Mesenchymal stem cell (in vitro differentiated cells and primary cell): ENCODE measurements around the gene RIMBP2.

Experiments
- DNase-seq: peaks from one replicate; pipeline ENCODE4 v3.0.0-alpha.2; 2013
- H2AFZ ChIP-seq: one replicate; pipeline ENCODE4 v1.6.1; 2013; ENCODE audit warnings: low read depth, mild to moderate bottlenecking, control low read depth, inconsistent platforms, low read length, moderate library complexity
- H2AK5ac ChIP-seq: 2 replicates; pipeline ENCODE4 v1.6.1; 2013; ENCODE audit warnings: low read length, moderate library complexity, mild to moderate bottlenecking, inconsistent platforms; ENCODE audit not compliant: severe bottlenecking
- H2BK120ac ChIP-seq: one replicate; pipeline ENCODE4 v1.6.1; 2013; ENCODE audit warnings: low read depth, mild to moderate bottlenecking, inconsistent platforms, low read length, moderate library complexity
- H2BK12ac ChIP-seq, 2 experiments: one replicate each; pipeline ENCODE4 v1.6.1; 2013; ENCODE audit warnings: inconsistent platforms in 2 of 2, low read length in 2 of 2, mild to moderate bottlenecking in 2 of 2, moderate library complexity in 2 of 2, control low read depth in 1 of 2
- H2BK15ac ChIP-seq: one replicate; pipeline ENCODE4 v1.6.1; 2013; ENCODE audit warnings: mild to moderate bottlenecking, low read depth, inconsistent platforms; ENCODE audit not compliant: poor library complexity, severe bottlenecking
- H2BK5ac ChIP-seq: 2 replicates; pipeline ENCODE4 v1.6.1; 2013; ENCODE audit warnings: low read depth, mild to moderate bottlenecking, low read length, control low read depth, inconsistent platforms; ENCODE audit not compliant: poor library complexity, severe bottlenecking
- H3K14ac ChIP-seq, 2 experiments: one replicate each; pipeline ENCODE4 v1.6.1; 2013; ENCODE audit warnings: inconsistent platforms in 2 of 2, low read length in 2 of 2, control low read depth in 1 of 2, mild to moderate bottlenecking in 1 of 2, moderate library complexity in 1 of 2
- H3K18ac ChIP-seq, 2 experiments: one replicate each; pipeline ENCODE4 v1.6.1; 2013; ENCODE audit warnings: inconsistent platforms in 2 of 2, low read length in 2 of 2, control low read depth in 1 of 2, low read depth in 1 of 2, mild to moderate bottlenecking in 1 of 2
- H3K23ac ChIP-seq, 2 experiments: one replicate each; pipeline ENCODE4 v1.6.1; 2013; ENCODE audit warnings: inconsistent platforms in 2 of 2, low read length in 2 of 2, mild to moderate bottlenecking in 2 of 2, moderate library complexity in 2 of 2, control low read depth in 1 of 2
- H3K27ac ChIP-seq: 2 replicates; pipeline ENCODE4 v1.5.1; 2013; ENCODE audit warnings: mild to moderate bottlenecking, moderate library complexity, low read length, control low read depth, inconsistent platforms; ENCODE audit not compliant: poor library complexity, severe bottlenecking
- H3K27me3 ChIP-seq, 2 experiments: 2 replicates each; pipeline versions ENCODE4 v1.6.1 to v1.7.0; 2013; ENCODE audit warnings: low read length in 2 of 2, mild to moderate bottlenecking in 2 of 2, moderate library complexity in 2 of 2, control low read depth in 1 of 2, inconsistent platforms in 1 of 2; ENCODE audit not compliant: control insufficient read depth in 1 of 2, insufficient read depth in 1 of 2
- H3K36me3 ChIP-seq, 2 experiments: 2 replicates each; pipeline versions ENCODE4 v1.6.1 to v1.7.0; 2013; ENCODE audit warnings: low read length in 2 of 2, control low read depth in 1 of 2, inconsistent platforms in 1 of 2, low read depth in 1 of 2, mild to moderate bottlenecking in 1 of 2; ENCODE audit not compliant: insufficient read depth in 2 of 2, control insufficient read depth in 1 of 2
- H3K4ac ChIP-seq, 2 experiments: one replicate each; pipeline ENCODE4 v1.6.1; 2013; ENCODE audit warnings: inconsistent platforms in 2 of 2, low read length in 2 of 2, mild to moderate bottlenecking in 2 of 2, moderate library complexity in 2 of 2, control low read depth in 1 of 2, low read depth in 1 of 2
- H3K4me1 ChIP-seq: 2 replicates; pipeline ENCODE4 v1.6.1; 2013; ENCODE audit warnings: low read depth, low read length, control low read depth; ENCODE audit not compliant: control insufficient read depth, insufficient read depth
- H3K4me2 ChIP-seq: 2 replicates; pipeline ENCODE4 v1.6.1; 2013; ENCODE audit warnings: low read length, mild to moderate bottlenecking, inconsistent platforms; ENCODE audit not compliant: poor library complexity, severe bottlenecking
- H3K4me3 ChIP-seq, 2 experiments: 2 replicates each; pipeline versions ENCODE4 v1.5.1 to v1.7.0; 2013; ENCODE audit warnings: low read length in 2 of 2, mild to moderate bottlenecking in 2 of 2, control low read depth in 1 of 2, low read depth in 1 of 2; ENCODE audit not compliant: insufficient read depth in 1 of 2
- H3K79me1 ChIP-seq: replicated peaks from 2 replicates; pipeline ENCODE4 v1.6.1; 2013; ENCODE audit warnings: mild to moderate bottlenecking, control low read depth, low read length, inconsistent platforms; ENCODE audit not compliant: poor library complexity, severe bottlenecking
- H3K9ac ChIP-seq: 2 replicates; pipeline ENCODE4 v1.7.0; 2013; ENCODE audit warnings: mild to moderate bottlenecking, low read length, moderate library complexity
- H3K9me3 ChIP-seq: 2 replicates; pipeline ENCODE4 v1.7.0; 2013; ENCODE audit warnings: mild to moderate bottlenecking, low read length; ENCODE audit not compliant: control insufficient read depth
- H4K8ac ChIP-seq: one replicate; pipeline ENCODE4 v1.6.1; 2013; ENCODE audit warnings: inconsistent platforms, mild to moderate bottlenecking, low read length, moderate library complexity
- H4K91ac ChIP-seq: one replicate; pipeline ENCODE4 v1.6.1; 2013; ENCODE audit warnings: mild to moderate bottlenecking, low read length, inconsistent platforms
- WGBS: methylation state at CpG from one replicate; pipeline ENCODE4 v1.1.7; 2013; ENCODE audit warnings: mixed read lengths; 5-methylcytosine and 5-hydroxymethylcytosine counted together

The RIMBP2 gene

DNA sequence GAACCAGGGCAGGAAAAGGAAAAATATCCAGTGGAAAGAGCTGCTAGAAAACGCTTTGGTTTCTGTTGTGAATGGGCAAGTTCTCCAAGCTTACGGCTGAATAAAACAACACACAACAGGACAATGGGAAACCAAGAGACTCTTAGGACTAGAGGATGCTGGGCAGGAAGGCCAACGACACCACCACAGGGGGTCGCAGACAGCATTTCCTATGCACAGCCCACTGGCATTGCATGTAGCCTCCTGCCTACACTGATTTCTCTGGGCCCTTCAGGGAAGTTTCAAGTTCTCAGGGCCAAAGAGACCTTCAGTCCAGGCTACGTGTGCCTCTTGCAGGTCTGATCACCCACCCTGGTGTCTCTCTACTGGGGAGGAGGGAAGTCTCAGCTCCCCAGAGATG is 108.0 kb downstream of the RIMBP2 start:
- Histone ChIP-seq H4K91ac (no peak overlapping the region), H4K8ac (no peak overlapping the region), H3K18ac (no peak overlapping the region), H2BK15ac (no peak overlapping the region), H3K4me1 (no peaks in the 10 kb centered on the region), H2BK120ac (no peak overlapping the region), H3K36me3 (no peaks in the 10 kb centered on the region), H3K27me3 (no peaks in the 10 kb centered on the region), H3K79me1 (no peaks in the 10 kb centered on the region), H3K9ac (no peak overlapping the region), H3K4me2 (no peak overlapping the region), H3K4ac (no peak overlapping the region), H3K14ac (no peak overlapping the region), H3K4me3 (no peak overlapping the region), H2BK5ac (no peak overlapping the region), H2AK5ac (no peak overlapping the region), H3K23ac (no peak overlapping the region), H3K9me3 (no peaks in the 10 kb centered on the region), H2AFZ (no peak overlapping the region), H3K27ac (no peak overlapping the region), H2BK12ac (no peak overlapping the region)
- DNase-seq = no peak
- 71% methylated on average over 5 of the region's 5 CpGs for whole genome bisulfite sequencing

- H3K23ac ChIP-seq = no peak overlapping the region
- no peak overlapping the region for H3K4ac ChIP-seq
- H2BK5ac ChIP-seq = no peak overlapping the region
- no peak overlapping the region for H3K27ac ChIP-seq
- H3K9me3 ChIP-seq = no peaks in the 10 kb centered on the region
- no peak overlapping the region for H2BK12ac ChIP-seq
- no peak overlapping the region for H2AK5ac ChIP-seq
- H3K36me3 ChIP-seq = no peaks in the 10 kb centered on the region
- H3K4me2 ChIP-seq = no peak overlapping the region
- H3K14ac ChIP-seq = no peak overlapping the region
- no peak overlapping the region for H2BK15ac ChIP-seq
- H4K91ac ChIP-seq = no peak overlapping the region
- H2AFZ ChIP-seq = no peak overlapping the region
- H3K4me3 ChIP-seq = peak overlapping the region in 1 of 2 experiments; percentile 18
- no peaks in the 10 kb centered on the region for H3K27me3 ChIP-seq
- H3K79me1 ChIP-seq = no peaks in the 10 kb centered on the region
- no peak for DNase-seq
- 86% methylated on average over 12 of the region's 12 CpGs for WGBS
- no peaks in the 10 kb centered on the region for H3K4me1 ChIP-seq
- no peak overlapping the region for H3K9ac ChIP-seq
- H4K8ac ChIP-seq = no peak overlapping the region
- H3K18ac ChIP-seq = no peak overlapping the region
- no peak overlapping the region for H2BK120ac ChIP-seq
These were observed 109.9 kb downstream of the RIMBP2 start for GRCh38 chr12:130606231-130606630.

DNA sequence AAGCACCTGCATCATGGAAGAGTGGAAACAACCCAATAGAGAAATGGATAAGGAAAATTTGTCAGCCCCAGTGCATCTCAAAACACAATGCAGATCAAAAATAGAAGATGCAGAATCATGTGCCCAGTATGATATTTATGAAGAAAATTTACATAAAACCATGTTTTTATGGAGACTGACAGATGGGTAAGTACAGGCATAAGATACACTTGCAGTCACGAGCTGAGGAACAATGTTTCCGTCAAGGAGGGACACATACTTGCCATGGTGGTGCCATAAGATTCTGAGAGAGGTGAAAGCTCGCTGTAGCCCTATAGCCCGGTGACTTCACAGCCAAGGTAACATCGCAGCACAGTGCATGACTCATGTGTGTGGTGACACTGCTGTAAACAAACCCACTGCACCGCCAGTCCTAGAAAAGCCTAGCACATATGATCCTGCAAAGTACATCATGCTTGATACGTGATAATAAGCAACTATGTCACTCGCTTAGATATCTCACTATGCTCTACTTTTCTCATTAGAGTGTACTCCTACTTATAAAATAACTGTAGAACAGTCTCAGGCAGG is 112.6 kb downstream of the RIMBP2 start:
- 65% methylated on average over 8 of the region's 8 CpGs for WGBS
- H3K18ac ChIP-seq = no peak overlapping the region

GRCh38 chr12:130602251-130602650 is 113.8 kb downstream of the RIMBP2 start:
- no peak overlapping the region for H3K4ac ChIP-seq
- no peak overlapping the region for H3K9ac ChIP-seq
- no peak overlapping the region for H2BK5ac ChIP-seq
- H4K8ac ChIP-seq = no peak overlapping the region
- no peaks in the 10 kb centered on the region for H3K36me3 ChIP-seq
- 84% methylated on average over 8 of the region's 8 CpGs for WGBS
- H3K4me1 ChIP-seq = no peaks in the 10 kb centered on the region
- no peak overlapping the region for H2AK5ac ChIP-seq
- H3K14ac ChIP-seq = no peak overlapping the region
- H3K4me3 ChIP-seq = no peak overlapping the region
- H3K9me3 ChIP-seq = peaks cover 10% of the 10 kb centered on the region
- H2AFZ ChIP-seq = no peak overlapping the region
- no peak for DNase-seq
- H3K27ac ChIP-seq = no peak overlapping the region
- no peak overlapping the region for H2BK12ac ChIP-seq
- no peaks in the 10 kb centered on the region for H3K79me1 ChIP-seq
- H4K91ac ChIP-seq = no peak overlapping the region
- H3K4me2 ChIP-seq = no peak overlapping the region
- no peak overlapping the region for H2BK120ac ChIP-seq
- no peak overlapping the region for H2BK15ac ChIP-seq
- no peaks in the 10 kb centered on the region for H3K27me3 ChIP-seq
- H3K23ac ChIP-seq = no peak overlapping the region
- no peak overlapping the region for H3K18ac ChIP-seq

More for the DNA sequence above, 112.6 kb downstream of the RIMBP2 start:
- H2AFZ ChIP-seq = no peak overlapping the region
- no peak overlapping the region for H3K23ac ChIP-seq
- H3K4me3 ChIP-seq = no peak overlapping the region
- no peak overlapping the region for H2BK12ac ChIP-seq
- no peak overlapping the region for H3K4me2 ChIP-seq
- no peak overlapping the region for H2AK5ac ChIP-seq
- H3K27ac ChIP-seq = no peak overlapping the region
- no peaks in the 10 kb centered on the region for H3K4me1 ChIP-seq
- H3K9ac ChIP-seq = no peak overlapping the region
- H3K14ac ChIP-seq = no peak overlapping the region
- H2BK15ac ChIP-seq = no peak overlapping the region
- no peaks in the 10 kb centered on the region for H3K27me3 ChIP-seq
- H4K91ac ChIP-seq = no peak overlapping the region
- no peak overlapping the region for H4K8ac ChIP-seq
- H3K36me3 ChIP-seq = no peaks in the 10 kb centered on the region
- H2BK5ac ChIP-seq = no peak overlapping the region
- peaks cover 4% of the 10 kb centered on the region for H3K9me3 ChIP-seq
- H2BK120ac ChIP-seq = no peak overlapping the region
- no peak overlapping the region for H3K4ac ChIP-seq
- DNase-seq = no peak
- no peaks in the 10 kb centered on the region for H3K79me1 ChIP-seq
